Astrocyte (in vitro differentiated cells and primary cell): ENCODE measurements around the gene SKAP2. TPM values are rescaled to one million over a fixed set of nuclear protein-coding genes. Genes with fewer than 3 reads are reported as not detected.

Source experiments
- DNase-seq: peaks from one replicate; pipeline ENCODE4 v3.0.0-alpha.2; 2010; ENCODE audit warnings: low read depth
- FAIRE-seq: peaks from 2 replicates; lab custom pipeline; 2011; peaks lifted over from hg19 to GRCh38; lab: Jason Lieb, UNC
- H2AFZ ChIP-seq: 2 replicates; pipeline ENCODE4 v1.6.0; 2012; ENCODE audit warnings: low read depth, low read length, inconsistent platforms
- H3K27ac ChIP-seq: 2 replicates; pipeline ENCODE4 v1.5.1; 2011; ENCODE audit warnings: low read depth, low read length, inconsistent platforms
- H3K27me3 ChIP-seq: 2 replicates; pipeline ENCODE4 v1.6.0; 2011; ENCODE audit warnings: low read length, inconsistent platforms; ENCODE audit not compliant: insufficient read depth
- H3K36me3 ChIP-seq: 2 replicates; pipeline ENCODE4 v1.5.1; 2011; ENCODE audit warnings: low read length, inconsistent platforms; ENCODE audit not compliant: insufficient read depth
- H3K4me1 ChIP-seq: 2 replicates; pipeline ENCODE4 v1.5.1; 2011; ENCODE audit warnings: low read length, inconsistent platforms; ENCODE audit not compliant: insufficient read depth
- H3K4me2 ChIP-seq: 2 replicates; pipeline ENCODE4 v1.6.0; 2012; ENCODE audit warnings: low read length, inconsistent platforms
- H3K4me3 ChIP-seq: 2 replicates; pipeline ENCODE4 v1.5.1; 2011; ENCODE audit warnings: low read depth, mild to moderate bottlenecking, low read length, inconsistent platforms; ENCODE audit not compliant: insufficient read depth
- H3K79me2 ChIP-seq: 2 replicates; pipeline ENCODE4 v1.6.0; 2012; ENCODE audit warnings: mild to moderate bottlenecking, low read length, inconsistent platforms; ENCODE audit not compliant: insufficient read depth
- H3K9ac ChIP-seq: 2 replicates; pipeline ENCODE4 v1.6.0; 2012; ENCODE audit warnings: mild to moderate bottlenecking, low read length, inconsistent platforms
- H3K9me3 ChIP-seq: 2 replicates; pipeline ENCODE4 v1.5.1; 2012; ENCODE audit warnings: low read depth, mild to moderate bottlenecking, low read length, inconsistent platforms; ENCODE audit not compliant: insufficient read depth
- H4K20me1 ChIP-seq: 2 replicates; pipeline ENCODE4 v1.6.0; 2012; ENCODE audit warnings: low read length, inconsistent platforms; ENCODE audit not compliant: insufficient read depth
- H3K27ac Mint-ChIP-seq: one replicate; pipeline ENCODE4 v1.8.0; 2021; ENCODE audit warnings: mild to moderate bottlenecking, mixed read lengths; ENCODE audit not compliant: unreplicated experiment
- H3K27me3 Mint-ChIP-seq: one replicate; pipeline ENCODE4 v1.8.0; 2021; ENCODE audit warnings: low read depth, mixed read lengths; ENCODE audit not compliant: unreplicated experiment
- H3K36me3 Mint-ChIP-seq: one replicate; pipeline ENCODE4 v1.8.0; 2021; ENCODE audit warnings: low read depth, mixed read lengths; ENCODE audit not compliant: unreplicated experiment
- H3K4me1 Mint-ChIP-seq: one replicate; pipeline ENCODE4 v1.8.0; 2021; ENCODE audit warnings: low read depth, mixed read lengths; ENCODE audit not compliant: unreplicated experiment
- H3K4me3 Mint-ChIP-seq: one replicate; pipeline ENCODE4 v1.8.0; 2021; ENCODE audit warnings: mild to moderate bottlenecking, moderate library complexity, mixed read lengths; ENCODE audit not compliant: unreplicated experiment
- H3K9me3 Mint-ChIP-seq: one replicate; pipeline ENCODE4 v1.8.0; 2021; ENCODE audit warnings: mild to moderate bottlenecking, mixed read lengths; ENCODE audit not compliant: unreplicated experiment
- CTCF ChIP-seq: IDR thresholded peaks from 2 replicates; pipeline ENCODE4 v1.5.1; 2011; ENCODE audit warnings: low read depth, mild to moderate bottlenecking, inconsistent platforms, low read length, moderate library complexity; ENCODE audit not compliant: insufficient read depth
- EZH2 ChIP-seq: IDR thresholded peaks from 2 replicates; pipeline ENCODE4 v1.6.1; 2012; ENCODE audit warnings: mild to moderate bottlenecking, low read length, inconsistent platforms; ENCODE audit not compliant: insufficient read depth
- total RNA-seq: library from RNA; stranded (reverse); gene quantifications from 2 replicates; pipeline ENCODE4 v1.2.1, GENCODE V29; 2021

Gene SKAP2
- total RNA-seq, 1 donor from 2014 or later = 10.1 TPM

- Mint-ChIP-seq H3K4me3 (no peak overlapping the region), H3K36me3 (no peaks in the 10 kb centered on the region), H3K27me3 (no peaks in the 10 kb centered on the region), H3K9me3 (no peaks in the 10 kb centered on the region), H3K27ac (no peak overlapping the region), H3K4me1 (no peaks in the 10 kb centered on the region)
- no peak overlapping the region for H3K4me2 ChIP-seq
- H3K9me3 ChIP-seq = no peaks in the 10 kb centered on the region
- H3K79me2 ChIP-seq = no peaks in the 10 kb centered on the region
- H3K27me3 ChIP-seq = no peaks in the 10 kb centered on the region
- no peak overlapping the region for H2AFZ ChIP-seq
- no peak overlapping the region for H3K9ac ChIP-seq
- TF ChIP-seq CTCF (no peak), EZH2 (no peak)
- H3K4me3 ChIP-seq = no peak overlapping the region
- no peak for FAIRE-seq
- no peak overlapping the region for H3K27ac ChIP-seq
- no peak for DNase-seq
- H4K20me1 ChIP-seq = no peaks in the 10 kb centered on the region
- no peaks in the 10 kb centered on the region for H3K4me1 ChIP-seq
- H3K36me3 ChIP-seq = no peaks in the 10 kb centered on the region
Measured at GRCh38 chr7:26792576-26792975, 71.8 kb downstream of the SKAP2 start.

GRCh38 chr7:26792006-26792405 lies 72.4 kb downstream of the SKAP2 start:
- no peak for TF ChIP-seq CTCF
- TF ChIP-seq EZH2 = no peak
- Histone ChIP-seq H3K4me1 (no peaks in the 10 kb centered on the region), H3K27ac (no peak overlapping the region), H2AFZ (no peak overlapping the region), H3K9ac (no peak overlapping the region), H3K9me3 (no peaks in the 10 kb centered on the region), H3K4me2 (no peak overlapping the region), H3K27me3 (no peaks in the 10 kb centered on the region), H4K20me1 (no peaks in the 10 kb centered on the region), H3K36me3 (no peaks in the 10 kb centered on the region), H3K4me3 (no peak overlapping the region), H3K79me2 (no peaks in the 10 kb centered on the region)
- Mint-ChIP-seq H3K27ac (no peak overlapping the region), H3K4me3 (no peak overlapping the region), H3K27me3 (no peaks in the 10 kb centered on the region), H3K36me3 (no peaks in the 10 kb centered on the region), H3K9me3 (no peaks in the 10 kb centered on the region), H3K4me1 (no peaks in the 10 kb centered on the region)
- FAIRE-seq (no peak), DNase-seq (no peak)

GRCh38 chr7:26789481-26790184 lies 74.8 kb downstream of the SKAP2 start:
- H2AFZ ChIP-seq = no peak overlapping the region
- no peak for DNase-seq
- H4K20me1 ChIP-seq = no peaks in the 10 kb centered on the region
- Mint-ChIP-seq H3K27me3 (no peaks in the 10 kb centered on the region), H3K9me3 (no peaks in the 10 kb centered on the region), H3K36me3 (no peaks in the 10 kb centered on the region), H3K4me1 (no peaks in the 10 kb centered on the region), H3K27ac (no peak overlapping the region), H3K4me3 (no peak overlapping the region)
- H3K27me3 ChIP-seq = no peaks in the 10 kb centered on the region
- H3K79me2 ChIP-seq = no peaks in the 10 kb centered on the region
- TF ChIP-seq CTCF = no peak
- no peak for TF ChIP-seq EZH2
- H3K9me3 ChIP-seq = no peaks in the 10 kb centered on the region
- no peak for FAIRE-seq
- H3K9ac ChIP-seq = no peak overlapping the region
- H3K4me2 ChIP-seq = no peak overlapping the region
- no peak overlapping the region for H3K27ac ChIP-seq
- no peak overlapping the region for H3K4me3 ChIP-seq
- H3K4me1 ChIP-seq = no peaks in the 10 kb centered on the region
- no peaks in the 10 kb centered on the region for H3K36me3 ChIP-seq
